Measurements from ENCODE around the gene CEACAM18. TPM values are rescaled to one million over a fixed set of nuclear protein-coding genes. Genes with fewer than 3 reads are reported as not detected.
"Not testable (repeated sequence)": the region's sequence is repeated elsewhere in the genome, so short reads cannot be mapped to it uniquely, and the experiment has no call there.

CEACAM18 gene
- total RNA-seq, 2 experiments from 2014 or later, result not detected

GRCh38 chr19:51462681-51463080 is 15.7 kb upstream of the CEACAM18 start:
- POLR2A ChIA-PET, result no interaction called here
- Mint-ChIP-seq H3K36me3 (peaks cover 1% of the 10 kb centered on the region), H3K27me3 (peaks cover 39% of the 10 kb centered on the region), H3K4me3 (no peak overlapping the region), H3K27ac (no peak overlapping the region), H3K9me3 (no peaks in the 10 kb centered on the region), H3K4me1 (ENCODE audit: low read depth) (peaks cover 26% of the 10 kb centered on the region)
- intact Hi-C loops (cut with micrococcal nuclease), result no loop called here
- no peak for DNase-seq
- CTCF ChIA-PET, result interaction anchor here (2.3 to 4.1 kb wide), 2 partner anchors 11 to 42 kb away, joined by 8 to 25 read pairs; no protein-coding TSS in a partner anchor

- Mint-ChIP-seq H3K4me1 (ENCODE audit: low read depth) (peaks cover 34% of the 10 kb centered on the region), H3K27me3 (peaks cover 41% of the 10 kb centered on the region), H3K4me3 (peak overlapping the region; percentile 23)
- DNase-seq; H3K27ac Mint-ChIP-seq; CTCF ChIA-PET; H3K36me3 Mint-ChIP-seq; POLR2A ChIA-PET; intact Hi-C loops (cut with micrococcal nuclease); H3K9me3 Mint-ChIP-seq: not testable (repeated sequence)
Measured at GRCh38 chr19:51463976-51464581, 14.3 kb upstream of the CEACAM18 start.

DNA sequence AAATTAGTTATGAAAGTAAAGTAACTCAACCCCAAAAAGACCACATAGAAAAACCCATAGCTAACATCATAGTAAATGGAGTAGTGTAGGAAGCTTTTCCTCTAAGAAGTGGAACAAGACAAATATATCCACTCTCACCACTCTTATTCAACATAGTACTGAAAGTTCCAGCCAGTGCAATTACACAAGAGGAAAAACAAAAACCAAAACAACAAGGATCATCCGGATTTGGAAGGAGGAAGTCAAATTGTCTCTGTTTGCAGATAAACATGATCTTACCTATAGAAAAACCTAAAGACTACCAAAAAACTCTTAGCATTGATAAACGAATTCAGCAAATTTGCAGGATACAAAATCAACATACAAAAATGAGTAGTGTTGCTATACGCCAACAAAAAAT is 11.6 kb upstream of the CEACAM18 start:
- peaks cover 1% of the 10 kb centered on the region for H3K36me3 Mint-ChIP-seq
- H3K9me3 Mint-ChIP-seq, result no peaks in the 10 kb centered on the region
- intact Hi-C loops (cut with micrococcal nuclease), result no loop called here
- peaks cover 28% of the 10 kb centered on the region for H3K4me1 Mint-ChIP-seq (ENCODE audit: low read depth)
- no peak overlapping the region for H3K4me3 Mint-ChIP-seq
- H3K27me3 Mint-ChIP-seq, result peaks cover 34% of the 10 kb centered on the region
- ChIA-PET POLR2A (no interaction called here), CTCF (interaction anchor here (1.3 to 2.1 kb wide), 4 partner anchors 26 to 49 kb away, joined by 3 to 8 read pairs (median 4); no protein-coding TSS in a partner anchor)
- H3K27ac Mint-ChIP-seq, result no peak overlapping the region
- no peak for DNase-seq

- POLR2A ChIA-PET, result no interaction called here
- Mint-ChIP-seq H3K27ac (no peak overlapping the region), H3K9me3 (no peaks in the 10 kb centered on the region), H3K4me3 (no peak overlapping the region), H3K27me3 (peaks cover 27% of the 10 kb centered on the region), H3K4me1 (ENCODE audit: low read depth) (peaks cover 36% of the 10 kb centered on the region), H3K36me3 (peaks cover 1% of the 10 kb centered on the region)
- CTCF ChIA-PET, result interaction anchor here (1.0 to 2.2 kb wide), 6 partner anchors 46 to 191 kb away, joined by 3 to 8 read pairs (median 5); no protein-coding TSS in a partner anchor
- no peak for DNase-seq
- intact Hi-C loops (cut with micrococcal nuclease), result no loop called here
Measured at GRCh38 chr19:51467864-51468544, 10.3 kb upstream of the CEACAM18 start.

GRCh38 chr19:51468545-51468920 is 9.8 kb upstream of the CEACAM18 start:
- H3K27me3 Mint-ChIP-seq, result peaks cover 22% of the 10 kb centered on the region
- intact Hi-C loops (cut with micrococcal nuclease), result no loop called here
- peaks cover 1% of the 10 kb centered on the region for H3K36me3 Mint-ChIP-seq
- ChIA-PET CTCF (interaction anchor here (1.0 to 2.2 kb wide), 4 partner anchors 47 to 190 kb away, joined by 3 to 7 read pairs (median 4); no protein-coding TSS in a partner anchor), POLR2A (no interaction called here)
- H3K4me3 Mint-ChIP-seq, result no peak overlapping the region
- H3K27ac Mint-ChIP-seq, result no peak overlapping the region
- peaks cover 34% of the 10 kb centered on the region for H3K4me1 Mint-ChIP-seq (ENCODE audit: low read depth)
- DNase-seq, result no peak
- H3K9me3 Mint-ChIP-seq, result no peaks in the 10 kb centered on the region

DNA sequence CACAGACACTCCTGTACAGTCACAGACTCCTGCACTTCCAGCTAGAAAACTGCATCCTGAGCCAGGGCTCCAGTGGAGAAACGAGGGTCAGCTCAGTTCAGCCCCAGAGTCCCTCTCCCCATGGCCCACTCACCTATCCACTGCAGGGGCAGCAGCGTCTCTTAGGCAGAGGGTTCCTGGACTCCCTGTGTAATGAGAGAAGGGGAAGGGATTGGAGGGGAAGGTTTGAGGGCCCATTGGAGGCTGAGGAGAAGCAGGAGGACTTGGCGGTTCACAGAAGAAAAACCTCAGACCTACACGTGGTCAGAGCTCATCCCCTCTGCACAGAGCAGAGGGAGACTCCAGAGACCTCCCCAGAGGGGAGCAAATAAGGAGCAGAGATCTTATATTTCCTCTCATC is 9.2 kb upstream of the CEACAM18 start:
- peaks cover 32% of the 10 kb centered on the region for H3K4me1 Mint-ChIP-seq (ENCODE audit: low read depth)
- ChIA-PET POLR2A (no interaction called here), CTCF (interaction anchor here (1.0 to 2.2 kb wide), 4 partner anchors 47 to 189 kb away, joined by 3 to 7 read pairs (median 4); no protein-coding TSS in a partner anchor)
- H3K4me3 Mint-ChIP-seq, result no peak overlapping the region
- no peak for DNase-seq
- peaks cover 1% of the 10 kb centered on the region for H3K36me3 Mint-ChIP-seq
- peaks cover 21% of the 10 kb centered on the region for H3K27me3 Mint-ChIP-seq
- H3K9me3 Mint-ChIP-seq, result no peaks in the 10 kb centered on the region
- intact Hi-C loops (cut with micrococcal nuclease), result no loop called here
- no peak overlapping the region for H3K27ac Mint-ChIP-seq

GRCh38 chr19:51469629-51470028 is 8.7 kb upstream of the CEACAM18 start:
- Mint-ChIP-seq H3K36me3 (peaks cover 1% of the 10 kb centered on the region), H3K4me1 (ENCODE audit: low read depth) (peaks cover 29% of the 10 kb centered on the region), H3K4me3 (no peak overlapping the region), H3K27ac (no peak overlapping the region), H3K27me3 (peaks cover 18% of the 10 kb centered on the region), H3K9me3 (no peaks in the 10 kb centered on the region)
- DNase-seq, result no peak
- intact Hi-C loops (cut with micrococcal nuclease), result loop anchor here (10.0 kb wide), 1 partner anchor 105 kb away; the partner anchor contains the start of gene ZNF175
- CTCF ChIA-PET, result interaction anchor here (1.7 to 2.2 kb wide), 2 partner anchors 46 to 188 kb away, joined by 5 to 7 read pairs; no protein-coding TSS in a partner anchor
- POLR2A ChIA-PET, result no interaction called here

- Mint-ChIP-seq H3K4me3 (no peak overlapping the region), H3K4me1 (ENCODE audit: low read depth) (peaks cover 27% of the 10 kb centered on the region), H3K9me3 (no peaks in the 10 kb centered on the region), H3K27me3 (peaks cover 12% of the 10 kb centered on the region), H3K36me3 (no peaks in the 10 kb centered on the region), H3K27ac (no peak overlapping the region)
- ChIA-PET CTCF (interaction anchor here (1.0 to 6.1 kb wide), 5 partner anchors 30 to 186 kb away, joined by 4 to 150 read pairs (median 18); no protein-coding TSS in a partner anchor), POLR2A (no interaction called here)
- no peak for DNase-seq
- intact Hi-C loops (cut with micrococcal nuclease), result loop anchor here (10.0 kb wide), 1 partner anchor 104 kb away; the partner anchor contains the start of gene ZNF175
Measured at GRCh38 chr19:51470966-51471365, 7.4 kb upstream of the CEACAM18 start.

- Mint-ChIP-seq H3K4me3 (no peak overlapping the region), H3K36me3 (no peaks in the 10 kb centered on the region), H3K9me3 (peaks cover 3% of the 10 kb centered on the region), H3K27me3 (peaks cover 12% of the 10 kb centered on the region), H3K27ac (no peak overlapping the region), H3K4me1 (ENCODE audit: low read depth) (peaks cover 27% of the 10 kb centered on the region)
- ChIA-PET POLR2A (no interaction called here), CTCF (interaction anchor here (1.0 to 6.1 kb wide), 6 partner anchors 31 to 186 kb away, joined by 4 to 150 read pairs (median 12); no protein-coding TSS in a partner anchor)
- no peak for DNase-seq
- intact Hi-C loops (cut with micrococcal nuclease), result loop anchor here (10.0 kb wide), 1 partner anchor 103 kb away; the partner anchor contains the start of gene ZNF175
Measured at GRCh38 chr19:51471527-51471926, 6.8 kb upstream of the CEACAM18 start.

- POLR2A ChIA-PET, result no interaction called here
- Mint-ChIP-seq H3K27me3 (peaks cover 10% of the 10 kb centered on the region), H3K4me1 (ENCODE audit: low read depth) (peaks cover 21% of the 10 kb centered on the region), H3K4me3 (no peak overlapping the region), H3K36me3 (no peaks in the 10 kb centered on the region), H3K27ac (no peak overlapping the region), H3K9me3 (peaks cover 3% of the 10 kb centered on the region)
- no peak for DNase-seq
- CTCF ChIA-PET, result interaction anchor here (0.6 to 6.1 kb wide), 36 partner anchors 11 to 312 kb away, joined by 3 to 150 read pairs (median 5); no protein-coding TSS in a partner anchor
- intact Hi-C loops (cut with micrococcal nuclease), result loop anchor here (1.0 to 10.0 kb wide), 7 partner anchors 24 to 310 kb away; partner anchors contain the start of gene ZNF175
Measured at GRCh38 chr19:51472607-51473006, 5.7 kb upstream of the CEACAM18 start.

DNA sequence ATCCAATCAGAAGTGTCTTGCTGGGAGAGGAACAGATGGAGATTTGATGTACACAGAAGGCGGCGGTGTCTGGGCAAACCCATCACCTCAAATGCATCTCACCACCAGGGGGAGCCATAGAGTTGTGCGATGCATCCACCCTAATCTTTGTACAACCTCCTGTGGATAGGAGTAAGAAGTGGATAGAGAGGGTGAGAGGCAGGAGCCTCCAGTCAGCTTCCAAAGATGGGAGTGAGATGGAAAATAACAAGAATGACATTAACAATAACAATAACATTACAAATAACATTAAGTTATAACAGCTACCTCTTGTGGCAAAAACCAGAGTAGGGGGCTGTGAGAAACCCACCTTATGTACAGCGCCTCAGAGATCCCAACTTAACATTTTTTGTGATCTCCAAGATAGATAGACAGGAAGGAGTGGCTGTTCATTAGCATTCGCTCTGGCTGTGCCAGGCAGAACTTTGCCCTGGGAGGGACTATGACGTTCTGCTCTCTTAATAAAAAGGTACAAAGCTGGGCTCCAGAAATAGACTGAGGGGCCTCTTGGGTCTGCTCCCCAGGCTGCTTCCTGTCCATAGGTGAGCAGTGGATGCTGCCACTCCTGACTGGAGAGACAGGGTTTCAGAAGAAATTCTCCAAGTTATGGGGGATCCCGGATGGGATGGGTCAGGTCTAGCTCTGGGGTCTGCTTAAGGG is 5.2 kb upstream of the CEACAM18 start:
- Mint-ChIP-seq H3K4me1 (ENCODE audit: low read depth) (peaks cover 16% of the 10 kb centered on the region), H3K4me3 (no peak overlapping the region), H3K9me3 (peaks cover 3% of the 10 kb centered on the region), H3K27me3 (peaks cover 7% of the 10 kb centered on the region), H3K27ac (no peak overlapping the region), H3K36me3 (no peaks in the 10 kb centered on the region)
- peak; percentile 89 for DNase-seq
- ChIA-PET CTCF (interaction anchor here (0.7 to 6.1 kb wide), 42 partner anchors 8 to 313 kb away, joined by 3 to 150 read pairs (median 5); partner anchors contain the start of gene SIGLEC10), POLR2A (no interaction called here)
- intact Hi-C loops (cut with micrococcal nuclease), result loop anchor here (1.0 to 10.0 kb wide), 7 partner anchors 24 to 310 kb away; partner anchors contain the start of gene ZNF175

All from activated CD4-positive, alpha-beta memory T cell treated with anti-CD3 and anti-CD28 coated beads for 36 hours (primary cell).